ENCODE results near the gene CATSPER2.
"Not testable (repeated sequence)": the region's sequence is repeated elsewhere in the genome, so short reads cannot be mapped to it uniquely, and the experiment has no call there.

DNA sequence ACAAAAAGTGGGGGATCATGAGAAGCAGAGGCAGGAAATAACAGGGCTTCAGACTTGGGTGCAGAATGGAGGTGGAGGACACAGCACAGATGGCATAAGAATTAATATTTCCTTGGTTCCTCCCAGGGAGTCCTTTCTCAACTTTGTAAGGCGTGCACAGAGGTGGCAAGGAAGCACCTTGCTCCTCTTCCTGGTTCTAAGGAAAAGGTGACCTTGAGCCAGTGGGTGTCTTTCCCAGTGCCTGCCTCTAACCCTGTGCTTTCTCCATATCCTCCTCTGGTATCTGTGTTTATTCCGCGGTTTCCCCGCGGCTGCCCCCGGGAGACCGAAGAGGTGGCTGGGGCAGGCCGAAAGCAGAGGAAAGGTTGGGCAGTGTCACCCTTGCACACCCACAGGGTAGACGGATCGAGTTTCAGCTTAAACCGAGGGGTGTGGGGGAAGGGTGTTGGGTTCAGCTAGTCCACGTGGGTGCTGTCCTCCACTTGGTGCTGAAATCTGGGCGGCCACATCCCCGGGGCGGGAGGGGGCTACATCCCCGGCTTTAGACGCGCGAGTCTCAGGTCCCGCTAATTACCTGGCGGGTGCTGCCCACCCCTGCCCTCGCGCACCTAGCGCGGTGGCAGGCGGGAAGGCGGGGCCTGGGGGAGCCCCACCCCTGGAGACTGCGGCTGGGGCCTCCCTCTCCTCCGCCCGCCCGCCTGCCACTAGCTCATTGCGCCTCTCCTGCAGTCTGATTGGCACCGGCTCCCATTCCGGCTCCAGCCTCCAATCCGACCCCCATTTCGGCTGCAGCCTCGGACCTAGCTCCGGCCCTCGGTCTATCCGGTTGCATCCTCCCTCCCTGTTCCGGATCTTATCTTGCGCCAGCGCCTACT lies 44.7 kb upstream of the CATSPER2 start, which contains the start of gene CKMT1A:
- TF ChIP-seq CTCF (conservative IDR thresholded peaks at IDR 0.05); ZFX (IDR thresholded peaks at IDR 0.05): not testable (repeated sequence)
